HEK293 (cell line): Measurements from ENCODE around the gene CELSR1.

ENCODE experiments used
- CTCF ChIA-PET: fragments of 350-600 bp; formaldehyde crosslinking; extraction: SDS; loops from one replicate; lab custom pipeline; 2021; ENCODE audit warnings: antibody characterized with exemption; lab: Yijun Ruan, JAX
- POLR2A ChIA-PET: fragments of 300-600 bp; formaldehyde crosslinking; extraction: SDS; loops from one replicate; lab custom pipeline; 2020; ENCODE audit warnings: antibody characterized with exemption, inconsistent platforms; lab: Yijun Ruan, JAX
- H3K27ac ChIP-seq: fragments of 200-500 bp; sonication (Bioruptor generic); 2 replicates; pipeline ENCODE4 v1.5.1; 2014; ENCODE audit warnings: low read depth, low read length, control low read depth, inconsistent platforms; ENCODE audit errors: extremely low read depth
- H3K36me3 ChIP-seq, 2 experiments: fragments of 200-500 bp in 1 of 2; sonication (Bioruptor generic) in 1 of 2; 1 replicate in 1 of 2; 2 replicates in 1 of 2; pipeline ENCODE4 v1.5.1; 2014 to 2017; ENCODE audit warnings: inconsistent platforms in 2 of 2, low read length in 2 of 2; ENCODE audit not compliant: control insufficient read depth in 2 of 2, insufficient read depth in 1 of 2
- H3K4me1 ChIP-seq: fragments of 200-500 bp; sonication (Bioruptor generic); 2 replicates; pipeline ENCODE4 v1.5.1; 2014; ENCODE audit warnings: mild to moderate bottlenecking, low read length, inconsistent platforms; ENCODE audit not compliant: control insufficient read depth, insufficient read depth
- H3K4me3 ChIP-seq: 2 replicates; pipeline ENCODE4 v1.5.1; 2011; ENCODE audit warnings: low read depth, mild to moderate bottlenecking, control low read depth, low read length, moderate library complexity
- H3K9me3 ChIP-seq: fragments of 200-500 bp; sonication (Bioruptor generic); 2 replicates; pipeline ENCODE4 v1.5.1; 2014; ENCODE audit warnings: low read depth, low read length, inconsistent platforms; ENCODE audit not compliant: control insufficient read depth, insufficient read depth
- FEZF1 ChIP-seq: fragments of 450-650 bp; formaldehyde crosslinking; IDR thresholded peaks from 2 replicates; pipeline ENCODE4 v1.5.1; 2016; ENCODE audit warnings: missing biosample characterization, missing genetic modification characterization
- KLF16 ChIP-seq: fragments of 450-650 bp; formaldehyde crosslinking; IDR thresholded peaks from 2 replicates; pipeline ENCODE4 v1.5.1; 2017; ENCODE audit warnings: missing biosample characterization, missing genetic modification characterization
- PRDM1 ChIP-seq: fragments of 450-650 bp; formaldehyde crosslinking; IDR thresholded peaks from 2 replicates; pipeline ENCODE4; 2016; ENCODE audit warnings: missing biosample characterization, missing genetic modification characterization
- SALL2 ChIP-seq: fragments of 450-650 bp; formaldehyde crosslinking; IDR thresholded peaks from 2 replicates; pipeline ENCODE4 v1.5.0; 2017; ENCODE audit warnings: missing biosample characterization, mild to moderate bottlenecking, missing genetic modification characterization, borderline replicate concordance
- SP7 ChIP-seq: fragments of 450-650 bp; formaldehyde crosslinking; IDR thresholded peaks from 2 replicates; pipeline ENCODE4 v1.5.1; 2016; ENCODE audit warnings: missing biosample characterization, missing genetic modification characterization
- TRIM28 ChIP-seq: IDR thresholded peaks from 2 replicates; pipeline ENCODE4 v1.6.1; 2011; ENCODE audit warnings: low read length, control low read depth, borderline replicate concordance
- WT1 ChIP-seq: fragments of 450-650 bp; formaldehyde crosslinking; IDR thresholded peaks from 2 replicates; pipeline ENCODE4 v1.5.1; 2016; ENCODE audit warnings: missing biosample characterization, missing genetic modification characterization
- ZEB2 ChIP-seq: fragments of 450-650 bp; formaldehyde crosslinking; IDR thresholded peaks from 2 replicates; pipeline ENCODE4 v1.5.1; 2016; ENCODE audit warnings: missing biosample characterization, missing genetic modification characterization
- ZIC2 ChIP-seq: fragments of 450-650 bp; formaldehyde crosslinking; IDR thresholded peaks from 2 replicates; pipeline ENCODE4 v1.5.1; 2016; ENCODE audit warnings: missing biosample characterization, missing genetic modification characterization
- ZNF266 ChIP-seq: fragments of 450-650 bp; formaldehyde crosslinking; IDR thresholded peaks from 2 replicates; pipeline ENCODE4 v1.5.1; 2016; ENCODE audit warnings: missing biosample characterization, missing genetic modification characterization, low read depth
- ZNF335 ChIP-seq: fragments of 450-650 bp; formaldehyde crosslinking; conservative IDR thresholded peaks from 2 replicates; pipeline ENCODE4 v1.5.1; 2016; ENCODE audit warnings: missing biosample characterization, missing genetic modification characterization
- ZNF341 ChIP-seq: fragments of 450-650 bp; formaldehyde crosslinking; IDR thresholded peaks from 2 replicates; pipeline ENCODE4; 2016; ENCODE audit warnings: low read depth, missing biosample characterization, missing genetic modification characterization
- ZNF394 ChIP-seq: fragments of 450-650 bp; formaldehyde crosslinking; IDR thresholded peaks from 2 replicates; pipeline ENCODE4 v1.5.1; 2016; ENCODE audit warnings: missing biosample characterization, missing genetic modification characterization, mild to moderate bottlenecking, moderate library complexity, borderline replicate concordance
- ZNF529 ChIP-seq: fragments of 450-650 bp; formaldehyde crosslinking; IDR thresholded peaks from 2 replicates; pipeline ENCODE4 v1.5.1; 2017; ENCODE audit warnings: missing genetic modification characterization, missing biosample characterization; ENCODE audit not compliant: insufficient replicate concordance
- ZNF548 ChIP-seq: fragments of 450-650 bp; formaldehyde crosslinking; IDR thresholded peaks from 2 replicates; pipeline ENCODE4 v1.5.1; 2016; ENCODE audit warnings: missing biosample characterization, missing genetic modification characterization
- ZNF560 ChIP-seq: fragments of 450-650 bp; formaldehyde crosslinking; IDR thresholded peaks from 2 replicates; pipeline ENCODE4 v1.5.1; 2017; ENCODE audit warnings: missing biosample characterization, missing genetic modification characterization, borderline replicate concordance
- ZNF596 ChIP-seq: fragments of 450-650 bp; IDR thresholded peaks from 2 replicates; pipeline ENCODE4 v1.5.0; 2018; ENCODE audit warnings: missing biosample characterization, mild to moderate bottlenecking, missing genetic modification characterization, moderate library complexity
- ZNF626 ChIP-seq: fragments of 450-650 bp; sonication (Bioruptor Pico); formaldehyde crosslinking; IDR thresholded peaks from 2 replicates; pipeline ENCODE4 v1.5.1; 2018; ENCODE audit warnings: missing biosample characterization, missing genetic modification characterization, inconsistent platforms
- ZNF654 ChIP-seq: fragments of 450-650 bp; formaldehyde crosslinking; IDR thresholded peaks from 2 replicates; pipeline ENCODE4 v1.5.1; 2016; ENCODE audit warnings: low read depth, missing biosample characterization, missing genetic modification characterization
- ZNF830 ChIP-seq: fragments of 450-650 bp; IDR thresholded peaks from 2 replicates; pipeline ENCODE4 v1.5.0; 2018; ENCODE audit warnings: missing biosample characterization, missing genetic modification characterization, low read depth, mild to moderate bottlenecking, moderate library complexity
- TF ChIP-seq, protein P1 (sequence below): fragments of 450-650 bp; formaldehyde crosslinking; optimal IDR thresholded peaks from 2 replicates; pipeline ENCODE3; 2016; ENCODE audit warnings: missing biosample characterization, mild to moderate bottlenecking, missing genetic modification characterization
- TF ChIP-seq, protein P2 (sequence below): fragments of 450-650 bp; formaldehyde crosslinking; IDR thresholded peaks from 2 replicates; pipeline ENCODE4 v1.5.1; 2016; ENCODE audit warnings: missing biosample characterization, missing genetic modification characterization
- TF ChIP-seq, protein P3 (sequence below): fragments of 450-650 bp; formaldehyde crosslinking; IDR thresholded peaks from 2 replicates; pipeline ENCODE4 v1.5.1; 2016; ENCODE audit warnings: missing biosample characterization, missing genetic modification characterization

The CELSR1 gene

DNA sequence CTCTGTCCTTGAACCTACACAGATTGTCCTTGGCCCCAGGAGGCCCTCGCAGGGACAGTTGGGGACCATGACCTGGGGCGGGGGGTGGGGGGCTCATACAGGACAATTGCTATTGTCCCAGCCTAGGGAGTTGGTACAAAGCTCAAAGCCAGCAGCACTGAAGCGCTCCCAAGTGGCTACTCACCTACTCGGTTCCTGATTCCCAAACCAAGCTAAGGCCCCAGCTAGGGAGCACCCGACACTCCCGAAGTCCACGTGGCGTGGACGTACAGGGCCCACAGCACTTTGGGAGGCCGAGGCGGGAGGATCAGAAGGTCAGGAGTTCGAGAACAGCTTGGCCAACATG, 80.6 kb downstream of the CELSR1 start (continued):
- TF ChIP-seq, protein P1, sequence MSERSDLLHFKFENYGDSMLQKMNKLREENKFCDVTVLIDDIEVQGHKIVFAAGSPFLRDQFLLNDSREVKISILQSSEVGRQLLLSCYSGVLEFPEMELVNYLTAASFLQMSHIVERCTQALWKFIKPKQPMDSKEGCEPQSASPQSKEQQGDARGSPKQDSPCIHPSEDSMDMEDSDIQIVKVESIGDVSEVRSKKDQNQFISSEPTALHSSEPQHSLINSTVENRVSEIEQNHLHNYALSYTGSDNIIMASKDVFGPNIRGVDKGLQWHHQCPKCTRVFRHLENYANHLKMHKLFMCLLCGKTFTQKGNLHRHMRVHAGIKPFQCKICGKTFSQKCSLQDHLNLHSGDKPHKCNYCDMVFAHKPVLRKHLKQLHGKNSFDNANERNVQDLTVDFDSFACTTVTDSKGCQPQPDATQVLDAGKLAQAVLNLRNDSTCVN (tag by site-specific recombination) = no peak
- TF ChIP-seq ZNF560 (tag by site-specific recombination) (no peak), ZNF529 (tag by site-specific recombination) (no peak), ZNF548 (no peak)

DNA sequence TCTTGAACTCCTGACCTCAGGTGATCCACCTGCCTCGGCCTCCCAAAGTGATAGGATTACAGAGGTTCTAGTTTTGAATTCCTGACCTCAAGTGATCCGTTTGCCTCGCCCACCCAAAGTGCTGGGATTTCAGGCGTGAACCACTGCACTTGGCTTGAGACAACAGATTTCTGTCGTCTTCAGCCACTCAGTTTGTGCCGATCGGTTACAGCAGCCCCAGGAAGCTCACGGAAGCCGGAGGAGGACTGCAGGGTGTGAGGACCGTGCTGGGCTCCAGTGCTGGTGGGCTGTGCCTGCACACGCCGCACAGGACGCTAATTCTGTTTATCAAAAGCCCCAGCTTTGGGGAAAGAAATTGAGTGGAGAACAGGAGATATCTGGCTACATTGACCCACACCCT, 82.0 kb downstream of the CELSR1 start:
- TF ChIP-seq, protein P2, sequence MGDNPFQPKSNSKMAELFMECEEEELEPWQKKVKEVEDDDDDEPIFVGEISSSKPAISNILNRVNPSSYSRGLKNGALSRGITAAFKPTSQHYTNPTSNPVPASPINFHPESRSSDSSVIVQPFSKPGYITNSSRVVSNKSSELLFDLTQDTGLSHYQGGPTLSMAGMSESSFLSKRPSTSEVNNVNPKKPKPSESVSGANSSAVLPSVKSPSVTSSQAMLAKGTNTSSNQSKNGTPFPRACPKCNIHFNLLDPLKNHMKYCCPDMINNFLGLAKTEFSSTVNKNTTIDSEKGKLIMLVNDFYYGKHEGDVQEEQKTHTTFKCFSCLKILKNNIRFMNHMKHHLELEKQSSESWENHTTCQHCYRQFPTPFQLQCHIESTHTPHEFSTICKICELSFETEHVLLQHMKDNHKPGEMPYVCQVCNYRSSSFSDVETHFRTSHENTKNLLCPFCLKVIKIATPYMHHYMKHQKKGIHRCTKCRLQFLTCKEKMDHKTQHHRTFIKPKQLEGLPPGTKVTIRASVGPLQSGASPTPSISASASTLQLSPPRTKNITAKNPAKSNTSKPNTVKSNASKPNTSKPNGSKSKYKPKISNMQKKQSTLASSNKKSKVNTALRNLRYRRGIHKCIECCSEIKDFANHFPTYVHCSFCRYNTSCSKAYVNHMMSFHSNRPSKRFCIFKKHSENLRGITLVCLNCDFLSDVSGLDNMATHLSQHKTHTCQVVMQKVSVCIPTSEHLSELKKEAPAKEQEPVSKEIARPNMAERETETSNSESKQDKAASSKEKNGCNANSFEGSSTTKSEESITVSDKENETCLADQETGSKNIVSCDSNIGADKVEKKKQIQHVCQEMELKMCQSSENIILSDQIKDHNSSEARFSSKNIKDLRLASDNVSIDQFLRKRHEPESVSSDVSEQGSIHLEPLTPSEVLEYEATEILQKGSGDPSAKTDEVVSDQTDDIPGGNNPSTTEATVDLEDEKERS (tag by site-specific recombination) = no peak
- TF ChIP-seq ZNF654 (tag by site-specific recombination) = no peak
- no peak for TF ChIP-seq PRDM1 (tag by site-specific recombination)
- no peak for TF ChIP-seq ZNF596
- no peak for TF ChIP-seq SP7 (tag by site-specific recombination)
- TF ChIP-seq SALL2 = no peak
- no peak for TF ChIP-seq TRIM28
- no peaks in the 10 kb centered on the region for H3K4me1 ChIP-seq
- H3K36me3 ChIP-seq = no peaks in the 10 kb centered on the region
- H3K27ac ChIP-seq = no peak overlapping the region
- POLR2A ChIA-PET = no interaction called here
- CTCF ChIA-PET = no interaction called here
- H3K4me3 ChIP-seq = no peak overlapping the region
- H3K9me3 ChIP-seq = no peaks in the 10 kb centered on the region

DNA sequence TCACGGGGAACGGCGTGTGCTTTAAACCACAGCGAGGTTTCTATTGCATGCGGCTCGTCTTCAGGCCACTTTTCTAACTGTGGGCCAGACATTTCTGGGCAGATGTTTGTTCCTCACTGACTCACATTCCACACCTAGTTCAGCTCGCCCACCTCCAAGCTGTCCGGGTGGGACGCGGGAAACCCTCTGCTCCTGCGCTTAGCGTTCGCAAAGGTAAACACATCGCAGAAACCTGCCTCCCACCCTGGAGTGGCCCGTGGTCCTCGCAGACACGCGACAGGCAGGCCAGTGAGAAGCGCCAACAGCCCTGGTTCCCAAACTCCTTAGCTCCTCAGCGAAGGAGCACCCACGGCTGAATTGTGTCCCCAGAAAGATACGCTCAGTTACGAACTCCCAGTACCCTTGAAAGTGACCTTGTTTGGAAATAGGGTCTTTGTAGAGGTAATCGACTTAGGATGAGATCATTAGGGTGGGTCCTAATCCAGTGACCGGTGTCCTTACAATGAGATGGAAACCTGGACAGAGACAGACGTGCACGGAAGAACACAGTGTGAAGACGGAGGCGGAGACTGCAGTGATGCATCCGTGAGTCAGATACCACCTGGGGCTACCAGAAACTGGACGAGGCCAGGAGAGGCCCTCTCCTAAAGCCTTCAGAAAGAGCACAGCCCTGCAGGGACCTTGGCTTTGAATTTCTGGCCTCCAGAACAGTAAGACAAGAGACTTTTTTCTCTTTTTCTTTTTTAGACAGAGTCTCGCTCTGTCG, 82.7 kb downstream of the CELSR1 start:
- Histone ChIP-seq H3K4me3 (no peak overlapping the region), H3K9me3 (no peaks in the 10 kb centered on the region), H3K4me1 (no peaks in the 10 kb centered on the region)
- ChIA-PET POLR2A (no interaction called here), CTCF (interaction anchor here (0.6 kb wide), 1 partner anchor 58 kb away, joined by 4 read pairs; no protein-coding TSS in a partner anchor)
- TF ChIP-seq WT1 (tag by site-specific recombination) = no peak
- TF ChIP-seq FEZF1 = no peak
- no peak for TF ChIP-seq ZNF596
- no peak for TF ChIP-seq ZNF830
- TF ChIP-seq ZNF341 (tag by site-specific recombination) = no peak
- TF ChIP-seq ZNF394 (tag by site-specific recombination) = no peak
- no peak for TF ChIP-seq KLF16 (tag by site-specific recombination)
- TF ChIP-seq ZNF335 (tag by site-specific recombination) = no peak
- TF ChIP-seq, protein P3, sequence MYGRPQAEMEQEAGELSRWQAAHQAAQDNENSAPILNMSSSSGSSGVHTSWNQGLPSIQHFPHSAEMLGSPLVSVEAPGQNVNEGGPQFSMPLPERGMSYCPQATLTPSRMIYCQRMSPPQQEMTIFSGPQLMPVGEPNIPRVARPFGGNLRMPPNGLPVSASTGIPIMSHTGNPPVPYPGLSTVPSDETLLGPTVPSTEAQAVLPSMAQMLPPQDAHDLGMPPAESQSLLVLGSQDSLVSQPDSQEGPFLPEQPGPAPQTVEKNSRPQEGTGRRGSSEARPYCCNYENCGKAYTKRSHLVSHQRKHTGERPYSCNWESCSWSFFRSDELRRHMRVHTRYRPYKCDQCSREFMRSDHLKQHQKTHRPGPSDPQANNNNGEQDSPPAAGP (tag by site-specific recombination) = peak; percentile 41; the same call in 1 of the 2 replicates
- peak; percentile 43; the same call in 1 of the 2 replicates for TF ChIP-seq ZIC2 (tag by site-specific recombination)
- TF ChIP-seq ZEB2 (tag by site-specific recombination) = no peak
- no peak for TF ChIP-seq ZNF626 (tag by site-specific recombination)
- no peak for TF ChIP-seq ZNF266 (tag by site-specific recombination)
- TF ChIP-seq, all 188 proteins: peak for 2
- H3K36me3 ChIP-seq = no peaks in the 10 kb centered on the region
- no peak overlapping the region for H3K27ac ChIP-seq
